T1000 (cell line): ENCODE measurements around the gene CDK14.

ENCODE experiments used
- DNase-seq: peaks from one replicate; lab custom pipeline; 2025; ENCODE audit warnings: mixed read lengths; lab: John Stamatoyannopoulos, UW

CDK14 gene

DNA sequence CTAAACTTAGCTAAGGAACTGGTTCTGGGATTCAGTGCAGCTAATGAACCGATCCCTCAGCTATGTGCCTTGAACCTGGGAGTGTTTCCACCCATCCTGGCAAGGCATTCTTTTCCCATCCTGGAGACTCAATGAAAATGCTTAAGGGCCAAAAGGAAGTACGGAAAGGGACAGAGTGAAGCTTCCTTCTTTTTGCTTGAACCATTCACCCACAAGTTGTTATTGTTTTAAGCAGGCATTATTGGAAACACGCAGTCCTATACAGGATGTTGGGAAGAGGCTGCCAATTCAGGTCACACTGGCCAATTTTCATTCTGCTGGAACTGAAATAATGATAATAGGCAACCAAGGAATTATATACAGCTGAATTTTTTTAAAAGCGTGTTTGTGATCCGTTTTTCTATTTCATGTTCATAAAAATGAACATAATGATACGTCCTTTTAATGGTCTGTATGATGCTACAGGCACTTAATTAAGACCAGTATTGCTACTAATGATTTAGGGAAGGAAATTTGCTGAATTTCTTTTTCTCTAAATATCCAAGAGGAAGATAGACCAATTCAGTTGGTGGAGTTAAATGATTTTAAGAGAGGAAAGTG is 610.3 kb downstream of the CDK14 start:
- DNase-seq, result no peak

DNA sequence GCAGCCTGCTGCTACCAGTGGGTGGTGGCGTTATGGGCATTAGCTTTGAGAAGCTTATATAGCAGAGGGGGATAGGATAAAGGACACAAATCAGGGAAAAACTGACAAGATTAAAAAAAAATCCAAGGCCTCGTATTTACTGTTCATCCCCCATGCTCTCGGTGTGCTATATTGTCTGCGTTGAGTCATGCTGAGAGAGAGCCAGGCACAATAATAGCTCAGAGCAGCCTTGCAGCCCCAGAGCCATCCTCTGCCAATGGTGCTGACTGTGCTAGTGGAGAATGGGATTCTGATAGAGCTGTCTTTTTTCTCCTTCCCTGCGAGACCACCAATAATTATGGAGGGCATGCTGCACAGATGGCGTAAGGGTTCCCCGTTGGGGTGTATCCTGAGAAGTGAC is 616.5 kb downstream of the CDK14 start:
- DNase-seq, result no peak

DNA sequence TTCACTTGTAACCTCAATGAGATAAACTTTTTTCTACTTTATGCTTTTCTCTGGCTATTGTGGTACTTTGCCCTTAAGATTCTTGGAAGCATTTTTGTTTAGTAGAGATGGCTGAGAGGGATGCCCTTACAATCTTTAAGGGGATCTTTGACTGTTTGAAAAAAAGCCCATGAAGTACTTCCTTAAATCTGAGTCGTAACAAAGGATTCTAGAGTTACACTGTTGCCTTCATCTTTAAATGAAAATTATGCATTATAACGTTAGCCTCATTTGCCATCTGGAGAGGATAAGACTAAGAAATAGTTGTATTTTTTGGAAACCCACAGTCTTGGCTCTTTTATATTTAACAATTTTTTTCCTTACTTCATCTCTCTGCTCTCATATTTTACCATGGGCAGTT is 630.3 kb downstream of the CDK14 start:
- DNase-seq, result no peak

DNA sequence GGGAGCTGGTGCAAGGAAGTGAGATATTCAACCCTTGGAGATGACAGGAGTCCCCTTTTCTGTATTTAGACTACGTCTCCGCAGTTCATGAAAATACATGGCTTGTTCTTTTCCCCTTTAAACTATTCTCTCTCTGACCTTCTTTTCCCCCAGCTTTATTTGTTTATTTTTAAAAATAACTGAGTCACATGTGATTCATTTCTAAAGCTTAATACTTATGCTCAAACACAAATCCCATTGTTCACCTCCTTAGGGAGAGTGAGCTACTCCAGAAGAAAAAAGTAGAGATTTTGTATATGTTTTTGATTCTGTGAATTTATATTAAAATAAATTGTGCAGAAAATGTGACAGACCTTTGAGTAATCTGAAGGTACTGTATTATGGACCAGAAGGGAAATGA is 632.2 kb downstream of the CDK14 start:
- no peak for DNase-seq

DNA sequence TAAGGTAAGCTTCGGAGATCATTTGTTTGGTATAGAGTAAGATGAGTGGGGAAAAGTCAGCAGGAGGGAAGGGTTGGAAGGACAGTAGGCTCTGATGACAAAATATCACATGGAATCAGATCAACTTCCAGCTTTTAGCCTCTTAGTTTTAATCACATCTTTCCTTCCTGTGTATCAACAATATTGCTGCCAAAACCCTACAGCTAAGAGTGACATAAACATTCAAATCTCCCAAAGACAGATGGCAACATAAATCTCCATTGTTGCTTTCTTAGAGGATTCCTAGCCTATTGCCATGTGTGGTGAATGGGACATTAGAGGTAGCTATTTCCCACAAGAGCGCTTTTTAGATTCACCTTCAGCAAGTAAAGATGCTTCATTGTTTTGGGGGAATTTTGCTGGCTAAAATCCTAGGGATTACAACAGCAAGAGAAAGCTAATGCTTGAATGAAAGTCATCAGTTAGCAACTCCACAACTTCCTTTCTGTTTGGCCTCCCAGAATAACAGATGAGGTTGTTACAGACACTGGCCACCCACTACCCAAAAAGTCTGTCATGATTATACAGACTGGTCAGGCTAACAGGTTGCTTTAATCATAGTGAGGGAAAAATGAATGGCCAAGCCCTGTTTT is 632.9 kb downstream of the CDK14 start:
- no peak for DNase-seq

DNA sequence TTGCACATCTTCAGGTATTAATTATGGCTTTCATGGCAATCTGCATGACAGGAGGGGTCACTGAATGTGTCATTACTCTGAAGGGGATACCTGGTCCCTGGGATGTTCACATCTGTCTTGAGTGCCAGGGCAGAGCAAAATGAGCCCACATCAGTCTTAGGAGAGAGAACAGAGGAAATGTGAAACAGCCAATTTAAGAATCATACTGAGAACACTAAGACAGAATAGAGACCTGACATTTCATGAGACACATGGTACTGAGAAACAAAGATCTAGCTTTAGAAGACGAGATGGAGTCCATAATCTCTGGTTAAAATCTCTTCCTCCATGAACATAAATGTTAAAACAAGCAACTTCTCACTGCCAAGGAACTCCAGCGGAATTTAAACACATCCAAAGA is 634.0 kb downstream of the CDK14 start:
- no peak for DNase-seq

DNA sequence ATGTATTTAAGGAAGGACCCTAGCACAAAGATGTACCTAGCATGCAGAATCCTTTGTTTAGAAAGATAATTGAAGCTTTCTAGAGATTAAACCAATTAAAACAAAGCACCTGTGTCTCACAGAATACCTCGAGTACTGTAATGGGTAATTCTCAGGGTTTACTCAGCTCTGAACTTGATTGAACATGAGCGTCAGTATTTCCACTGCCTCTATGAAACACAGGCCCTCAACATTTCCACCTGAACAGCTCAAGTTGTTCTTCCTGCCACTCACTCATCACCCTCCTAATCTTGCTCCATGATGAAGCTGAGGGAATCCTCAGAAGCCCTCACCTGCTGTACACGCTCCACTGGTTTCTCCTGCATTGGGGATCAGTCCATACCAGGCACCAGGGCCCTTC is 634.4 kb downstream of the CDK14 start:
- no peak for DNase-seq

DNA sequence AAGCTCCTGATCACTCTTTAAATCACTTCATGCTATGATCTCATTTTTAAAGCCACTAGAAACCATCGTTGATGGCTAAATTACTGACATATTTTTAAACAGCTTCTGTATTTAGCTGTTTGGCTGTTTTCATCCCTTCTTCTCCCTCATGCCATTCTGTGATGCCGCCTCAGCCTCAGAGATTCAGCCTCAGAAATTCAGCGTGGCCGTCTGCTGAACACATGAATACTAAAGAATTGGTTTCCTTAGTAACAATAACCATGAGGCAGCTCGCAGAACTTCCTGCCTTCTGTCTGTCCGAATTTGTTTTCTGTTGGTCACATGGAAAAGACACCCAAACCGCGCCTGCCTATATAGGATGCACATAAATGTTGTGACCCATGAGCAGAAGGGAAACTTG is 637.1 kb downstream of the CDK14 start:
- no peak for DNase-seq

DNA sequence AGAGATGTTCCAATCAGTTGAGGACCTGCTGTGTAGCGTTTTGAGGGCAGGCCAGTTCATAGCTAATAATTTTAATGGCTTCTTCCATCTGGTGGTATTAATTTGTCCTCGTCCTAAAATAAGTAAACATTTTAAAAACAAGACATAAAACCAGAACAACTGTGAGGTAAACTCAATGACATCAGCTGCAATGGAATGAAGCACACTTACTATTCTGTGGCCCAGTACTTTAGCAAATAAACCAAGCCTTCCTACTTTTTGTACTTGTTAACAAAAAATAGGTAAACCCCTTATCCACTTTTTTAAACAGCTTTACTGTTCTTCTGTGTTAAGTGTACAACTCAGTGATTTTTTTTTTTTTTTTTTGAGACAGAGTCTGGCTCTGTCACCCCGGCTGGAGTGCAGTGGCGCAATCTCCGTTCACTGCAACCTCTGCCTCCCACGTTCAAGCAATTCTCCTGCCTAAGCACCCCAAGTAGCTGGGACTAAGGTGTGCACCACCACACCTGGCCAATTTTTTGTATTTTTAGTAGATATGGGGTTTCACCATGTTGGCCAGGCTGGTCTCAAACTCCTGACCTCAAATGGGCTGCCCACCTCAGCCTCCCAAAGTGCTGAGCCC is 639.2 kb downstream of the CDK14 start:
- DNase-seq, result no peak

DNA sequence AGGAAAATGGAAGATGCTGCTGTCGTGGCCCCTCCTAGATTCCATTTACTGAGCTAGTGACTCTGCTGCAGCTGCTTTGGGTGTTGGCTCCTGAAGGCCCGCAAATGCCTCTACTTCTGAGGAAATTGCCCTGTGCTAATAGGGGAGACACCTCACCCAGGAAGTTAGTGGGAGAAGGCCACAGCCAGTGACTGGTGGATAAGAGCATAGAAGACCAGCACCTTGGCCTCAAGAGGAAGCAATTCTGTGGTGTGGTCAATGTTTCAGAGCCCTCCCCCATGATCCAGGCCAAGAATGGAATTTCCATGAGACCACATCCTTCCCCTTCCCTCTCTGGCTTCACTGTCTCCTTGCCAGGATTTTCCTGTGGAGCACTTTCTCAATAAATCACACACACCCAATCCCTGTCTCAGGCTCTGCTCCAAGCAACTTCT is 643.1 kb downstream of the CDK14 start:
- no peak for DNase-seq

DNA sequence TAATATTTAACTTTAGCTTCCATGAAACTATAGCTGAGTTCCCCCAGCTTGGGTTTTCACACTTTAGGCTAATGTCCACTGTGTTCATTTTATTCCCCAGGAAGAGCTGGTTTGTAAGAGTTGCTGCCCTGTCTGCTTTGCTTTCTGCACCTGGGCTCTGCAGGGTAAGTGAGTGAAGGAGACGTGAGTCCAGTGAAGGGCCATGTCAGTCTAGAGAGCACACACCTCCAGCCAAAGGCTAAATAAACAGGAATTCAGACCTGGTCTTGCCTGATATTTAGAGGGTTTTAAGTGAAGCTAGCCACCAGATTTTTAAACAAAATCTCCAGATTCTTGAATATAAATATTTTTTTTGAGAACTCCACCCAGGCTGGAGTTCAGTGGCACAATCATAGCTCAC is 643.7 kb downstream of the CDK14 start:
- no peak for DNase-seq

DNA sequence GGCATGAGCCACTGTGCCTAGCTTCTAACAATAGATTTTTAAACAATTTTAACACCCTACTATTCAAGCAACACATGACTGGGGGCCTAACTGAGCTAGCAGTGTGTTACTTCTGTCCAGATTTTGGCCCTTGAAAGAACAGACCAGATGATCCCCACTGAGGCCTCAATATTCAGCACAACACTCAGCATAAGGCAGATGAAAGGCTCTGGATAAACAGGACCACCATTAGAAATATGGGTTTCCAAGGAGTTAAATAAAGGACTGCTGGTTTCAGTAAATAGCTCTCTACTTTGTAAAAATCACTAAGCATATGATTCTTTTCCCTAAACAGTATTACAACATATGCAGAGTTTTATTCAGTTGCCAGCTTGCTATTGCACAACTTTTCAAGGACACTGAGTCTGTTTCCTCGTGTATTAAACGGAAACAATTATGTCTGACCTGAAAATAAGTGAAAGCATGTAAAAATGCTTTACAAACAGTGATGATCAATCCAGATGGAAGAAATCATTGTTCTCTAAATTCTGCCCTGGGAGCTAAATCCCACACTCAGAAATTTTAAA is 644.3 kb downstream of the CDK14 start:
- DNase-seq, result no peak

DNA sequence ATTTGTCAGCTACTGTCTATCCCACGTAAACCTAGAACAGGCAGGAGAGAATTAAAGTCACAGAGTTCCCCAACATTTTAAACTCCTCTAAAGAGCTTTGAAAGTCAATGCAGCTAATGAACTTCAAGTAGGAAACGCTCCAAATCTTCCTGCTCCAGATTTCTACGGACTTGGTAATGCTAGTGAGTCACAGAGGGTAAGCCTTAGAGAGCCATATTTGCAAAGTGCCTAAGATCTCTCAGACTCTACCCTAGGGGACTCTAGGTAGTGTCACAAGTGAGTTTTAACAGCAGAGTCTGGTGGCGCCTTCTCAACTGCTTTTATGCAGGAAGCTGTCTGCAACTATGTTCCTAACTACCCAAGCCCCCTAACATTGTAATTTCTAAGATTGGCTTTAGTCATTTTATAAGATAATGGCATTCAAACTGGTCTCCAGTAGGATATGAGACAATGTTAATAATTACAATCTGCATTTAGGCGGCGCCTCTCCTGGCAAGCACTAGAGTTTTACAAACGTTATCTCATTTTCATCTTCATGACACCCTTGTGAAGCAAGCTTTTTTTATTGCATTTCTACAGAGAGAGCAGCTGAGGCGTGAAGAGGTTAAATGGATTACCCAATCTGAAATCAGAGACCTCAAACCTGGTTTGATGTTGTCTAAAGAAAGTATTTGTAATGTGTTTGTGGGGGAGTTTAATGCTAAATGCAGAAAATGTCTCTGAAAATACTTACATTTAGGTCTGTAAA is 646.1 kb downstream of the CDK14 start:
- DNase-seq, result no peak

DNA sequence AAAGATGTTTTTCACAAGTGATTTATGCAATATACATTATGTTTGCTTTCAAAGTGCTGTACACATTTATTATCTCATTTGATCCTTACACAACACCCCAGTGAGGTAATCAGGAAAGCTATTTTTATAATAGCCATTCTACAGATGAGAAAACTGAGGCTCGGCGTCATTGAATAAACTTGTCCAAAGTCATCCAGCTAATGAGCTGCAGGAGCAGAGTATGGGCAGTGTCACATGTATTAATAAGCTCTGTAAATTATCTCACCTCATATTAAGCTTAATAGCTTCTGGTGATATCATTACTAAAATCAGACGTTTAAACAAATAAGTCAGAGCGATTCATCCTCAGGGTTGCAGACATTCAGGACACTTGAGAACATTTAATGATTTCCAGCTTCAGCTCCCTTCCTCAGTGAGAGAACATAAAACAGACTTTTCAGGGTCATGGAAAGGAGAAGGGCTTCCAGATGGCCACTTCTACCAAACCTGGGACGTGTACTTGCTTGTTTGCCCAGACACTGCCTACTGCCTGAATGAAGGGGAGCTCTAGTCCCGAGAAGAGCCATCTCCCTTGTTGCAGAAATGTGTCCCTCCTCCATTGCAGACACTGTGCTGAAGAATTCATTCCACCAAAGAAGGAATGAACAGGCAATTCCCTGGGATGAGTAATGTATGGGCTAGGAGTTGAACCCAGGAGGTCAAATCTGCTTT is 647.6 kb downstream of the CDK14 start:
- no peak for DNase-seq

DNA sequence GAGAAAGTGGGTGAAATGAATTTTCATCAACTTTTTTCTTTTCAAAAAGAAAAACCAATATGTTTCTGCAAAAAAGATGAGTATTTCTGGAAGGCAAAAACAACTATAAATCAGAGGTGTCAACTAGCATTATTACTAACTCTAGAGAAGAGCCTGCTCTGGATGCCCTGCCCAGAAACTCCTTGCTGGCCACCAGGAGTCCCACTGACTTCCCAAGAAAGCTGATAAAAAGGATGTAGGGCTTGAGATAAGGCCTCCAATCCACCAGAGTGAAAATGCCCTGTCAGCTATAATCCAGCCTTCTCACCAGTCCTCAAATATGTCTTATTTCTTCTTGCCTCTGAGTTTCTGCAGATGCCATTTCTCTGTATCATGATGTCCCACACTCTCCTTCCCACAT is 651.4 kb downstream of the CDK14 start:
- DNase-seq, result no peak

DNA sequence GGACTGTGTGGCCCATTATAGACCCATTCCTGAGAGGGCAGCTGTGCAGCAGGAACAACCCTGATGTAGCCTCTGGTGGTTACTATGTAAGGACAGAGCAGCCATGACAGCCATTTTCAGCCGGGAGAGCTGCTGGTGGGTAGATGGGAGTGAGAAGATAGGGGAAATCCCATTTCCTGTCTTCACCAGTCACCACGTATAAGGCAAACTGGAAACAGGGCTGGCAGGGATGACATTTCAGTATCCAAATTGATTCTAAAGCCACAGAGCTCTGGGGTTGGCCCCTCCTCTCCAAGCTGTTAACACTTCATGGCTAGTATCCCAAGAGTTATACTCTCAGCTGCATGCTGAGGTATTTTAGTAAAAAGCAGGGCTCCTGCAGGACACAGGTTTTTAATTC is 652.9 kb downstream of the CDK14 start:
- DNase-seq, result no peak

DNA sequence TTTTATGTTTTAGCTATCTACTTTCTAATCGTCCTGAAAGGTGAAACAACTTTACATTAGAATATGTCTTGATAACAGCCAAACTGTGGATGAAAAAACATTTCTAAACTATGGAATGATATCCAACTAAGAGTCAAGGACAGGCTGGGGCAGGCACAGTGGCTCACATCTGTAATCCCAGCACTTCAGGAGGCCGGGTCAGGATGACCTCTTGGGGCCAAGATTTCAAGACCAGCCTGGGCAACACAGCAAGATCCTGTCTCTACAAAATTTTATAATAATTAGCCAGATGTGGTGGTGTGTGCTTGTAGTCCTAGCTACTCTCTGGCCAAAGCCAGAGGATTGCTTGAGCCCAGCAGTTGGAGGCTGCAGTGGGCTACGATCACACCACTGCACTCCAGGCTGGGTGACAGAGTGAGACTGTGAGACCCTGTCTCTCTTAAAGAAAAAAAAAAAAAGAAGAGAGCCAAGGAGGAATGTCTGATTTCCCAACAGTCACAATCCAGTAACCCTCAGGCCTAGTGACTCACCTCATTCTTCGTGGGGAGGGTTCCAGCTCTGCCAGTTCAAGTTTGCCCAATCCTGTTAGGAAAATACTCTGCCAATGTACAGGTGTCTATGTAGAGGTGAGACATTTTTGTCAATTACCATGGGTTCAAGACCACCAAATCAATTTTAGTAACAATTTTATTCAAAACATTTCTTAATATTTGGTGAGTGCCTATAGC is 653.5 kb downstream of the CDK14 start:
- DNase-seq, result no peak

DNA sequence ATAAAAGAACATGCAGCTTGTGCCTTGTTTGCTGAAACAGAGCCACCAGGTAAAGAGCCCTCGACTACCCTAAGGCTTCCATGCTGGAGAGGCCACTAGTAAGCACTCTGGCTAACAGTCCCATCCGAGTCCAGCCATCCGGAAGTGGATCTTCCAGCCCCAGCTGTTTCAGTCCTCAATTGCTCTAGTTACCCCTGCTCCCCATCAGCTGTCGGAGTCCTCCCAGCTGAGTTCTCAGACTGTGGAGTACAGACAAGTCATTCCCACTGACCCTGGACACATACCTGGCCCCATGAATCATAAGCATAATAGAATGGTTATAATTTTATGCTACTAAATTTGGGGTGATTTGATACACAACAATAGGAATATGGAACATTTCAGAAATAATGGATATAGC is 654.6 kb downstream of the CDK14 start:
- DNase-seq, result no peak

DNA sequence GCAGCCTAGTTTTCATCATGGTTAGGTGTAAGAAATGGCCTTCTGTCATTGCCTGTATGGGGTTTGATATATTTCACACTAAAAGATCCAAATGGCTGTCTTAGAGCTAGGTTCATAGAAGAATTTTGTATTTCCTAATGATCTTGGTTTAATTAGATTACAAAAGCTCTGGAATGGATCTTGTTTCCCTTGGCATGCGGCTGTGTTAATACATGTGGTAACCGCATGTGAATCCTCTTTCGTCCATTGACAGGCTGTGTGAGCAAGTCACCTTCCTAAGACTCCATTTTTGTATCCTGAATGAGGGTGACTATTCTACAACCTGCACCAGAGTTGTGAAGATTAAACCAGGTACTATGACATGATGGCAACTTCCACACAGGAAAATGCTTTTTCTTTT is 655.8 kb downstream of the CDK14 start:
- DNase-seq, result no peak
